GM18909 (cell line): Measurements from ENCODE around the gene TUT1.
"Not testable (repeated sequence)": the region's sequence is repeated elsewhere in the genome, so short reads cannot be mapped to it uniquely, and the experiment has no call there.

Experiments
- ATAC-seq: cut with Tn5 transposase; IDR thresholded peaks from one replicate; pipeline ENCODE4 v1.9.1; 2021; ENCODE audit warnings: mild to moderate bottlenecking; ENCODE audit not compliant: unreplicated experiment, poor library complexity

Gene TUT1

DNA sequence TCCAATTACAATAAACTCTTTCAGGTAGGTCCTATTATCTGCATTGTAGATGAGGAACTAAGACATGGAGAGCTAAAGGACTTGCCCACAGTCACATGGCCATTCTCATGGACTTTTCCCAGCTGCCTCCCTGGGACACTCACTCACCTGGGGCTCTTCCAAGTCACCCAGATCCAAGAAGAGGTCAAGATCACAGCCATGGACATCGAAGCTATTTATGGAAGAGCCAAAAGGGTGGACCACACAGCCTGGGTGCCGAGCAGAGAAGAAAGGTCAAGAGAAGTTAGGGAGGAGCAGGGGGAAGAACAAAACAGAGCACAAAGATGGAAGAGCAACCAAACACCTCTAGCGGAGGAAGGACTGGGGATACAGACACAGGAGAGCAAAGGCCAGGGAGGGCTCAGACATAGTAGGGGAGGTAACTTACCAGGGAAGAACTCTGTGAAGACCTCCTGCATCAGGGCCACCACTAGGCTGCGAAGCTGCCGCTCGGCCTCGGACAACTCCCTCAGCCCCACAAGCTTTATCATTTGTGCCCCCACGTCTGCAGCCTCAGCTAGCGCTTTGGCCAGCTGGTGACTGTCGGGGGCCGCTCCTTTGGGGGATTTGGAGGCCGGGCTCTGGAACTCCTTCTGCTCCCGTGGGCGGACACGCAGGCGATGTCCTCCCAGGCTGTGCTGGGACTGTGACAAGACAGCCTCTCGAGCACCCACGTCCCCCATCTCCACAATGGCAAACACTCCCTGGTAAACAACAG lies 10.2 kb downstream of the TUT1 start:
- no peak for ATAC-seq

- ATAC-seq: no peak
Observed at GRCh38 chr11:62579252-62579651, 12.1 kb downstream of the TUT1 start.

DNA sequence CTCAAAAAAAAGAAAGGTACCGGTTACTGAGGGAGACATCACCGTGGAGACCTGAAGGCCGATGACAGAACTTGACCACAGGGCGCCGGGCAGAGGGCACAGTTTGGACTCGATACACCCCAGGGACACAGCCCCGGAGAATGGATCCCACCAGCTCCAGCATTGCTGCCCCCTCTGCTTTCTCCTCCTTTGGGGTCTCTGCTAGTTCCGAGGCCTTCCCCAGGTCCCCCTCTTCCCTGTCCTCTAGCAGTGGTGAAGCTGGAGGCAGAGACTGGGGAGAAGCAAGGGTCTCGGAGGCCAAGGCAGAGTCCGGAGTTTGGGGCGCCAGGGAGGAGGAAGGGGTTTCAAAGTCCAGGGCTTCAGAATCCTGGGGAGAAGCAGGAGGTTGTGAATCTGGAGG lies 12.8 kb downstream of the TUT1 start:
- ATAC-seq: no peak

- no peak for ATAC-seq
Observed at GRCh38 chr11:62577046-62577714, 14.1 kb downstream of the TUT1 start.

DNA sequence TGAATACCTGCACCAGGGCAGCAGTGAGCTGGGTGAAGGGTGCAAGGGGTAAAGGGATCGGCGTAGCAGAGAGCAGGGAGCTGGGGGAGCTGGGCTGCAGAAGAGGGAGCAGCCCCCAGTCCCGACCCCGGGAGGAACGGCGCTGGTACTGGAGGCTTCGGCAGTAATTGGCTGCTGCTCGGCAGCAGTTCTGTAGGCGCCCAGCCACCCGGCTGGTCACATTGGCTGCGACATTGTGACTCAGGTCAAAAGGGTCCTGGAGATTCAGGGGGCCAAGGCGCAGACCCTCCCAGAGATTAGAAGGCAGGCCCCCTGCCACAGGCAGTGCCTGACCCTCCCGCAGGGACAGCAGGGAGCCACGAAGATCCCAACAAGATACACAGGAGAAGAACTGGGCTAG lies 15.5 kb downstream of the TUT1 start:
- no peak for ATAC-seq

GRCh38 chr11:62575156-62575555 lies 16.2 kb downstream of the TUT1 start:
- no peak for ATAC-seq

- peak; percentile 17 for ATAC-seq
Observed at GRCh38 chr11:62574363-62575071, 16.8 kb downstream of the TUT1 start.

- ATAC-seq: peak; percentile 92
Observed at GRCh38 chr11:62573592-62574362, 17.5 kb downstream of the TUT1 start, which contains the start of gene EEF1G. Gene EEF1G, minus strand, starts transcription at chr11:62573891. Its CDS starts 49 bp downstream, at chr11:62573842.

DNA sequence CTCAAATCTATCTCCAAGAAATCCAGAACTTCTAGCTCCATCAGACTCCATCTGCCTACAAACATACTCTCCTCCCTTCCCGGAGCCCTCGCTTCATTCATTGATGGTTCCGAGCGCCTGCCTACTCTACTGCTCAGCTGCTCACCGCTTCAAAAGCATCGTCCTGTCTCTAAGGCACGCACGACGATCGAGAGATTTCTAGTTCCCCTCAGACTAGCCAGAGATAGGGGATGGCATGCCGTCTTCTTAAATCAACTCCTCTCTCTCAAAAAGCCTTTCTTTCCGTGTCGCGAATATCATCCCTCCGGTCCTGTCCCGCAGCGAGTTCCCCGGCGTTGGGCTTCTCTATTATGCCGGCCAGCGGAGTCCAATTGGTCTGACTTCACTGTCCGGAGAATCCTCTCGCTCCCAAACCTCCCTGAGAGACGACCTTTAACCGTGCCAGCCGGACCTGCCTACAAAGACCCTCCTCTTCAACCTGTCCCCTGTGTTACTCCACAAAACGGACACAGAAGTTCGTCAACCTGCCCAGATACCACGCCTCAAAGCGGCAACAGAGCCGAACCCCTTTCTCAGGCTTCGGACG lies 18.2 kb downstream of the TUT1 start:
- no peak for ATAC-seq

GRCh38 chr11:62572431-62572830 lies 18.9 kb downstream of the TUT1 start:
- ATAC-seq: no peak

GRCh38 chr11:62571493-62571892 lies 19.8 kb downstream of the TUT1 start:
- ATAC-seq: not testable (repeated sequence)

- ATAC-seq: not testable (repeated sequence)
Observed at GRCh38 chr11:62570903-62571302, 20.4 kb downstream of the TUT1 start.

GRCh38 chr11:62569611-62570010 lies 21.7 kb downstream of the TUT1 start:
- no peak for ATAC-seq

DNA sequence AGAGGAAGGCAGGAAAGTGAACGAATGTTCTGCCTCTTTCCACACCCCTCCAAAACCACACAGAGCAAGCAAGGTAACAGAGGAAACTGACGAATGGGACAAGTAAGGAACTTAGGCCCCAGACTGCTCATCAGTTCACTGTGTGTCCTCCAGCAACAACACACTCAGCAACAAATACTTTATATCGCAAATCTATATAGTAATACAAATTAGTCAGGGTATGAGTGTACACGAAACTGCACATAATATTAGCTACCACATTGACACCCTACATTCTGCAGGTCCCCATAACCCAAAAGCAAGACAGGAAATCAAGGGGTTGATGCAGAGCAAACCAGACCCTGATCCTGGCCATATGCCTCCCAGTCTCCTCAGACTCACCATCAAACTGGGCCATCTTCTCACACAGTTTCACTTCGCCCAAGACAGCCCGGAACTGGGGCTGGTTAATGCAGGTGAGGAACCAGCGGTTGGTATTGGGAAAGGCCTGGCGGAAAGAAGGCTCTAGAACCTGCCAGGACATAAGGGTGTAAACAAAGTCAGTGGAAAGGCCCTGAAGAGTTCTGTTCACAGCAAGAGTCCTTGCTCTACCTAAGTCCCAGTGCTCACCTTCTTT lies 24.2 kb downstream of the TUT1 start:
- ATAC-seq: no peak

GRCh38 chr11:62566247-62566646 lies 25.1 kb downstream of the TUT1 start:
- ATAC-seq: no peak

DNA sequence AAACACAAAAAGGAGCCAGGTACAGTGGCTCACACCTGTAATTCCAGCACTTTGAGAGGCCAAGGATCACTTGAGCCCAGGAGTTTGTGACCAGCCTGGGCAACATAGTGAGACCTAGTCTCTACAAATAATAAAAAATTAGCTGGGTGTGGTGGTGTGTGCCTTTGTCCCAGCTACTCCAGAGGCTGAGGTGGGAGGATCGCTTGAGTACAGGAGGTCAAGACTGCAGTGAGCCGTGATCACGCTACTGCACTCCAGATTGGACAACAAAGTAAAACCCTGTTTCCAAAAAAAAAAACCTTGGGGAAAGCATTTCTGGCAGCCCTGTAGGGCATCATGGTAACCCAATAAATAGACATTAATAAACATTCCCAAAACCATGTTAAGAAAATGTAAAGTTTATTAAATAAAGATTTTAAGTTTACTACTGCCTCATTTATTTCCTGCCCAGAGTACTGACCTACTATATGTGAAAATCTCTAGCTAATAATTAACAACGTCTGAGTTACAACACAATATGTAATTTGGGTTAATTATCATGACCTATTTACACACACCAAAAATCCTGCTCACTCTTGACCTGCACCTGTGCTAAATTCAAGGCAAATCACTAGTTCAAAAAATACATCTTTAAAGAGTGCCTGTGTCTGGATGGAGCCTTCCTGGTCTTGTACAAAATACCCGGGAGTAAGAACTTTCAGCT lies 26.1 kb downstream of the TUT1 start:
- ATAC-seq: no peak

GRCh38 chr11:62561677-62562230 lies 29.6 kb downstream of the TUT1 start:
- ATAC-seq: not testable (repeated sequence)

- no peak for ATAC-seq
Observed at GRCh38 chr11:62560566-62561103, 30.7 kb downstream of the TUT1 start.
